A673 (cell line): ENCODE measurements around the gene AFG1L.

Experiments
- CTCF ChIP-seq: fragments of 300-800, 200-600 bp; sonication (generic); conservative IDR thresholded peaks from 2 replicates; pipeline ENCODE4 v1.5.1; 2017; ENCODE audit warnings: low read depth, mild to moderate bottlenecking, antibody characterized with exemption, low read length, moderate library complexity, mixed read lengths
- EZH2 ChIP-seq: fragments of 200-600 bp; sonication (generic); IDR thresholded peaks from 2 replicates; pipeline ENCODE4 v1.6.1; 2017; ENCODE audit warnings: borderline replicate concordance, low read depth, mild to moderate bottlenecking, mixed read lengths, antibody characterized with exemption, low read length; ENCODE audit not compliant: poor library complexity, severe bottlenecking

- no peak for TF ChIP-seq CTCF
- TF ChIP-seq EZH2 = no peak
Measured at GRCh38 chr6:108343894-108344293, 49.0 kb downstream of the AFG1L start.
